ENCODE results near the gene KCNQ2. TPM values are rescaled to one million over a fixed set of nuclear protein-coding genes. Genes with fewer than 3 reads are reported as not detected.

Gene KCNQ2
- total and polyA plus RNA-seq, 3 donors from 2014 or later, result 36.2 to 60.9 (median 49.2) TPM

- no peak for TF ChIP-seq POLR2A (IDR thresholded peaks at IDR 0.05)
- TF ChIP-seq CTCF (IDR thresholded peaks at IDR 0.05), result no peak
- no peak overlapping the region for H3K4me3 ChIP-seq
- H3K36me3 ChIP-seq (ENCODE audit: low read depth, missing control alignments), result no peaks in the 10 kb centered on the region
- H3K27me3 ChIP-seq, result no peaks in the 10 kb centered on the region
- intact Hi-C loops (cut with DNase I; ENCODE audit: low total_unique reads), result no loop called here
- no peaks in the 10 kb centered on the region for H3K9me3 ChIP-seq
- no peak for DNase-seq
- H3K27ac ChIP-seq, result no peak overlapping the region
- 44 to 49% methylated on average over 7 to 40 of the region's 40 CpGs for WGBS, 2 donors
- H3K4me1 ChIP-seq, result no peaks in the 10 kb centered on the region
These were observed 15.8 kb downstream of the KCNQ2 start for GRCh38 chr20:63456429-63457284.

GRCh38 chr20:63455568-63455859, 16.9 kb downstream of the KCNQ2 start:
- H3K27ac ChIP-seq, result no peak overlapping the region

GRCh38 chr20:63454731-63455567, 17.5 kb downstream of the KCNQ2 start:
- no peak overlapping the region for H3K4me3 ChIP-seq
- 40 to 50% methylated on average over 18 to 34 of the region's 35 CpGs for WGBS, 2 donors
- H3K27me3 ChIP-seq, result no peaks in the 10 kb centered on the region
- H3K9me3 ChIP-seq, result no peaks in the 10 kb centered on the region
- no peak overlapping the region for H3K27ac ChIP-seq
- TF ChIP-seq POLR2A (IDR thresholded peaks at IDR 0.05), result no peak
- TF ChIP-seq CTCF (IDR thresholded peaks at IDR 0.05), result no peak
- intact Hi-C loops (cut with DNase I; ENCODE audit: low total_unique reads), result no loop called here
- H3K4me1 ChIP-seq, result no peaks in the 10 kb centered on the region
- no peak for DNase-seq
- no peaks in the 10 kb centered on the region for H3K36me3 ChIP-seq (ENCODE audit: low read depth, missing control alignments)

More at GRCh38 chr20:63455568-63455859, 16.9 kb downstream of the KCNQ2 start:
- intact Hi-C loops (cut with DNase I; ENCODE audit: low total_unique reads), result no loop called here
- Histone ChIP-seq H3K4me1 (no peaks in the 10 kb centered on the region), H3K36me3 (ENCODE audit: low read depth, missing control alignments) (no peaks in the 10 kb centered on the region), H3K4me3 (no peak overlapping the region), H3K27me3 (no peaks in the 10 kb centered on the region), H3K9me3 (no peaks in the 10 kb centered on the region)
- WGBS, 2 donors, result 78% methylated on average over 10 of the region's 10 CpGs; no CpG with 5 or more reads in 1 of the 2 donors
- no peak for TF ChIP-seq CTCF (IDR thresholded peaks at IDR 0.05)
- TF ChIP-seq POLR2A (IDR thresholded peaks at IDR 0.05), result no peak
- no peak for DNase-seq

GRCh38 chr20:63452821-63453523, 19.5 kb downstream of the KCNQ2 start:
- Histone ChIP-seq H3K27me3 (no peaks in the 10 kb centered on the region), H3K9me3 (no peaks in the 10 kb centered on the region), H3K27ac (no peak overlapping the region), H3K4me3 (no peak overlapping the region), H3K4me1 (no peaks in the 10 kb centered on the region), H3K36me3 (ENCODE audit: low read depth, missing control alignments) (no peaks in the 10 kb centered on the region)
- DNase-seq, result no peak
- WGBS, 2 donors, result 62% methylated on average over 43 of the region's 46 CpGs; no CpG with 5 or more reads in 1 of the 2 donors
- intact Hi-C loops (cut with DNase I; ENCODE audit: low total_unique reads), result no loop called here
- TF ChIP-seq POLR2A (IDR thresholded peaks at IDR 0.05), result no peak
- TF ChIP-seq CTCF (IDR thresholded peaks at IDR 0.05), result no peak

Measured in testis (tissue), 3 donors.